ENCODE data around the gene POC5.

GRCh38 chr5:75711151-75711550 lies 6.1 kb downstream of the POC5 start:
- TF ChIP-seq CTCF (IDR thresholded peaks at IDR 0.05; ENCODE audit: insufficient read depth, low read length, poor library complexity, severe bottlenecking): no peak
- TF ChIP-seq EZH2phosphoT487 (conservative IDR thresholded peaks at IDR 0.05; ENCODE audit: low read length): no peak

Data from SU-DHL-6 (cell line).